Mesendoderm (in vitro differentiated cells): ENCODE results near the gene ATP6V1B1.

Source experiments
- DNase-seq: peaks from one replicate; pipeline ENCODE4 v3.0.0; 2013
- H2AK5ac ChIP-seq: 2 replicates; pipeline ENCODE4 v1.6.1; 2013; ENCODE audit warnings: low read length, inconsistent platforms
- H2BK120ac ChIP-seq: 2 replicates; pipeline ENCODE4 v1.6.1; 2013; ENCODE audit warnings: low read depth, mild to moderate bottlenecking, low read length, moderate library complexity, mixed read lengths
- H2BK15ac ChIP-seq: replicated peaks from 2 replicates; pipeline ENCODE4 v1.6.1; 2013; ENCODE audit warnings: low read depth, mild to moderate bottlenecking, moderate library complexity
- H2BK5ac ChIP-seq: 2 replicates; pipeline ENCODE4 v1.6.1; 2013; ENCODE audit warnings: low read length, inconsistent platforms
- H3K18ac ChIP-seq: 2 replicates; pipeline ENCODE4 v1.6.1; 2013; ENCODE audit warnings: mild to moderate bottlenecking, low read length, mixed read lengths
- H3K23ac ChIP-seq: one replicate; pipeline ENCODE4 v1.6.1; 2013; ENCODE audit warnings: low read length
- H3K27ac ChIP-seq: 2 replicates; pipeline ENCODE4 v1.5.1; 2013; ENCODE audit warnings: low read depth, mild to moderate bottlenecking, inconsistent platforms, low read length, moderate library complexity
- H3K27me3 ChIP-seq: 2 replicates; pipeline ENCODE4 v1.6.1; 2013; ENCODE audit warnings: low read length, control low read depth, mild to moderate bottlenecking, inconsistent platforms; ENCODE audit not compliant: insufficient read depth, poor library complexity
- H3K36me3 ChIP-seq: 2 replicates; pipeline ENCODE4 v1.6.1; 2013; ENCODE audit warnings: low read length, inconsistent platforms; ENCODE audit not compliant: control insufficient read depth, insufficient read depth
- H3K4ac ChIP-seq: one replicate; pipeline ENCODE4 v1.6.1; 2013; ENCODE audit warnings: low read depth, mild to moderate bottlenecking, low read length, moderate library complexity
- H3K4me1 ChIP-seq: 2 replicates; pipeline ENCODE4 v1.6.1; 2013; ENCODE audit warnings: low read depth, low read length, inconsistent platforms; ENCODE audit not compliant: control insufficient read depth
- H3K4me2 ChIP-seq: 2 replicates; pipeline ENCODE4 v1.6.1; 2013; ENCODE audit warnings: low read length
- H3K4me3 ChIP-seq: 2 replicates; pipeline ENCODE4 v1.5.1; 2013; ENCODE audit warnings: mild to moderate bottlenecking, low read length
- H3K56ac ChIP-seq: one replicate; pipeline ENCODE4 v1.6.1; 2013; ENCODE audit warnings: low read length
- H3K79me1 ChIP-seq: 2 replicates; pipeline ENCODE4 v1.6.1; 2013; ENCODE audit warnings: low read length, inconsistent platforms
- H3K79me2 ChIP-seq: 2 replicates; pipeline ENCODE4 v1.6.1; 2013; ENCODE audit warnings: mild to moderate bottlenecking, low read length; ENCODE audit not compliant: control insufficient read depth, insufficient read depth
- H3K9ac ChIP-seq: 2 replicates; pipeline ENCODE4 v1.6.1; 2013; ENCODE audit warnings: low read length, inconsistent platforms
- H4K5ac ChIP-seq: one replicate; pipeline ENCODE4 v1.6.1; 2013; ENCODE audit warnings: low read length
- H4K8ac ChIP-seq: one replicate; pipeline ENCODE4 v1.6.1; 2013; ENCODE audit warnings: low read depth, mild to moderate bottlenecking, control low read depth, low read length, moderate library complexity
- WGBS: extraction: QIAGEN DNeasy Blood & Tissue Kit; methylation state at CpG from one replicate; pipeline ENCODE4 v1.1.7; 2013; ENCODE audit warnings: low lambda C conversion rate, missing lambda C conversion rate; ENCODE audit not compliant: insufficient coverage; ENCODE audit errors: extremely low coverage; 5-methylcytosine and 5-hydroxymethylcytosine counted together

ATP6V1B1 gene

GRCh38 chr2:70982971-70983370 is 47.3 kb downstream of the ATP6V1B1 start:
- H3K4me1 ChIP-seq, result no peaks in the 10 kb centered on the region

GRCh38 chr2:70983506-70984227 is 48.0 kb downstream of the ATP6V1B1 start:
- Histone ChIP-seq H3K79me1 (no peaks in the 10 kb centered on the region), H4K5ac (no peak overlapping the region), H3K4ac (no peak overlapping the region), H4K8ac (no peak overlapping the region), H3K27me3 (no peaks in the 10 kb centered on the region), H2BK15ac (no peak overlapping the region), H3K56ac (no peak overlapping the region), H3K4me3 (no peak overlapping the region), H3K27ac (no peak overlapping the region), H3K36me3 (no peaks in the 10 kb centered on the region), H3K18ac (no peak overlapping the region), H2AK5ac (no peak overlapping the region), H3K23ac (no peak overlapping the region), H3K9ac (no peak overlapping the region), H3K79me2 (no peaks in the 10 kb centered on the region), H3K4me2 (no peak overlapping the region), H2BK5ac (no peak overlapping the region), H2BK120ac (no peak overlapping the region), H3K4me1 (no peaks in the 10 kb centered on the region)
- no CpG with 5 or more reads among the region's 8 CpGs for WGBS
- no peak for DNase-seq

More at GRCh38 chr2:70982971-70983370, 47.3 kb downstream of the ATP6V1B1 start:
- H3K9ac ChIP-seq, result no peak overlapping the region
- WGBS, result no CpG with 5 or more reads among the region's 3 CpGs
- H2BK120ac ChIP-seq, result no peak overlapping the region
- no peak overlapping the region for H3K18ac ChIP-seq
- no peak overlapping the region for H2BK15ac ChIP-seq
- H2BK5ac ChIP-seq, result no peak overlapping the region
- no peaks in the 10 kb centered on the region for H3K79me1 ChIP-seq
- H3K56ac ChIP-seq, result no peak overlapping the region
- H3K4me3 ChIP-seq, result no peak overlapping the region
- no peak overlapping the region for H3K4ac ChIP-seq
- H4K8ac ChIP-seq, result no peak overlapping the region
- H3K23ac ChIP-seq, result no peak overlapping the region
- H3K27ac ChIP-seq, result no peak overlapping the region
- DNase-seq, result no peak
- no peaks in the 10 kb centered on the region for H3K79me2 ChIP-seq
- no peak overlapping the region for H3K4me2 ChIP-seq
- H4K5ac ChIP-seq, result no peak overlapping the region
- no peak overlapping the region for H2AK5ac ChIP-seq
- no peaks in the 10 kb centered on the region for H3K27me3 ChIP-seq
- no peaks in the 10 kb centered on the region for H3K36me3 ChIP-seq

GRCh38 chr2:70984228-70984575 is 48.5 kb downstream of the ATP6V1B1 start:
- H3K56ac ChIP-seq, result no peak overlapping the region
- H3K4ac ChIP-seq, result no peak overlapping the region
- H3K18ac ChIP-seq, result no peak overlapping the region
- H3K23ac ChIP-seq, result no peak overlapping the region
- no peaks in the 10 kb centered on the region for H3K79me2 ChIP-seq
- H4K8ac ChIP-seq, result no peak overlapping the region
- H3K27me3 ChIP-seq, result no peaks in the 10 kb centered on the region
- no peak overlapping the region for H3K4me3 ChIP-seq
- no peak overlapping the region for H2BK120ac ChIP-seq
- no peak overlapping the region for H2AK5ac ChIP-seq
- no peak overlapping the region for H3K4me2 ChIP-seq
- H3K27ac ChIP-seq, result no peak overlapping the region
- H2BK15ac ChIP-seq, result no peak overlapping the region
- H3K79me1 ChIP-seq, result no peaks in the 10 kb centered on the region
- no peaks in the 10 kb centered on the region for H3K36me3 ChIP-seq
- no peaks in the 10 kb centered on the region for H3K4me1 ChIP-seq
- H2BK5ac ChIP-seq, result no peak overlapping the region
- H3K9ac ChIP-seq, result no peak overlapping the region
- DNase-seq, result no peak
- no peak overlapping the region for H4K5ac ChIP-seq
- WGBS, result no CpG with 5 or more reads among the region's 3 CpGs

GRCh38 chr2:70984576-70985282 is 49.0 kb downstream of the ATP6V1B1 start:
- no peaks in the 10 kb centered on the region for H3K27me3 ChIP-seq
- no CpG with 5 or more reads among the region's 32 CpGs for WGBS
- H4K8ac ChIP-seq, result no peak overlapping the region
- H3K4ac ChIP-seq, result no peak overlapping the region
- H3K4me2 ChIP-seq, result no peak overlapping the region
- no peak overlapping the region for H2AK5ac ChIP-seq
- no peak overlapping the region for H2BK15ac ChIP-seq
- no peak overlapping the region for H2BK5ac ChIP-seq
- H3K4me1 ChIP-seq, result no peaks in the 10 kb centered on the region
- H3K27ac ChIP-seq, result no peak overlapping the region
- H3K56ac ChIP-seq, result peak overlapping the region; percentile 50
- peak; percentile 66 for DNase-seq
- no peak overlapping the region for H3K4me3 ChIP-seq
- H3K36me3 ChIP-seq, result no peaks in the 10 kb centered on the region
- H3K79me1 ChIP-seq, result no peaks in the 10 kb centered on the region
- H3K18ac ChIP-seq, result no peak overlapping the region
- H3K9ac ChIP-seq, result peak overlapping the region; percentile 36
- no peaks in the 10 kb centered on the region for H3K79me2 ChIP-seq
- H4K5ac ChIP-seq, result no peak overlapping the region
- H2BK120ac ChIP-seq, result no peak overlapping the region
- H3K23ac ChIP-seq, result no peak overlapping the region

- H3K4me1 ChIP-seq, result no peaks in the 10 kb centered on the region
- H3K9ac ChIP-seq, result no peak overlapping the region
- H3K4ac ChIP-seq, result no peak overlapping the region
- H3K27ac ChIP-seq, result no peak overlapping the region
- no peak overlapping the region for H3K4me2 ChIP-seq
- H2BK5ac ChIP-seq, result no peak overlapping the region
- WGBS, result no CpG with 5 or more reads among the region's 5 CpGs
- no peak overlapping the region for H3K18ac ChIP-seq
- DNase-seq, result no peak
- H2BK120ac ChIP-seq, result no peak overlapping the region
- H2BK15ac ChIP-seq, result no peak overlapping the region
- no peak overlapping the region for H3K56ac ChIP-seq
- H3K79me1 ChIP-seq, result no peaks in the 10 kb centered on the region
- no peak overlapping the region for H3K23ac ChIP-seq
- H4K8ac ChIP-seq, result no peak overlapping the region
- H4K5ac ChIP-seq, result no peak overlapping the region
- no peaks in the 10 kb centered on the region for H3K36me3 ChIP-seq
- H2AK5ac ChIP-seq, result no peak overlapping the region
- no peak overlapping the region for H3K4me3 ChIP-seq
- H3K27me3 ChIP-seq, result no peaks in the 10 kb centered on the region
- H3K79me2 ChIP-seq, result no peaks in the 10 kb centered on the region
Observed at GRCh38 chr2:70985283-70985688, 49.6 kb downstream of the ATP6V1B1 start.
